ENCODE data around the gene NOSTRIN.
"Not testable (repeated sequence)": the region's sequence is repeated elsewhere in the genome, so short reads cannot be mapped to it uniquely, and the experiment has no call there.

NOSTRIN gene

DNA sequence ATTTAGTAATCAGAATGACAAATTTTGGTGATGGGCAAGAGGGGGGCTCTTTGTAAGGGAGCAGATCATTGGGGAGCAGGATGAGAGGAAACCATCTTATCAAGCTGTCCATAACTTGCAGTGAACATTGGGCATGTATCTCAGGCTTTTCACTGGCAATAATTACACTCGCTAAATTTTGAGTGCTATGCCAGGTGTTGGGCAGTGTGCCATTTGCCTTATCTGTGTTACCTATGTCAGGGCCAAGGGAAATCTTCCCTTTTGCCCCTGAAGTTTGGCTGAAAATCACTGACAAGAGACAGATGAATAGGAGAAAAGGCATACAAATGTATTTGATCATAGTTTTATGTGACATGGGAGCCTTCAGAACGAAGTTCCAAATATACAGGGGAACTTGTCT lies 39.0 kb downstream of the NOSTRIN start:
- Histone ChIP-seq H3K36me3 (ENCODE audit: control insufficient read depth, insufficient read depth, low read length) (no peaks in the 10 kb centered on the region), H3K27me3 (ENCODE audit: control insufficient read depth, insufficient read depth, low read length) (no peaks in the 10 kb centered on the region), H3K9ac (ENCODE audit: low read length) (no peak overlapping the region), H3K4me3 (ENCODE audit: low read length) (no peak overlapping the region), H3K27ac (ENCODE audit: low read depth, low read length) (no peak overlapping the region), H3K4me1 (ENCODE audit: control insufficient read depth, insufficient read depth, low read length) (no peaks in the 10 kb centered on the region)

DNA sequence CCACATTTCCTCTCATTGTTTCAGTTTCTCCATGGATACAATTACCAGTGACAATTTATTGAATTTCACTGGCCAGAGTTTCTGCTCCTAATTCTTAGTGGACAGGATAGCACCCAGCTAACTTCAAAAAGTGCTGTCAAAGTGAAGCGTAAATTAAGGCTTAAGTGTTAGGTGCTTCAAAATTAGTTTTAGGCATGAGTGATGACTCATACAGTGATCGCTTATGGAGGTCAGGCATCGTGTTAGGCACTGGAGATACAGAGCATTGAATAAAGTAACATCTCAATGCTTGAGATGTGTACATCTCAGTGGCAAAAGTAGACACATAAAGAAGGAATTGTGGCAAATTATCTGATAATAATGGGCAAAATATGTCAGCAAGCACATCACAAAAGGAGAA lies 40.8 kb downstream of the NOSTRIN start:
- Histone ChIP-seq H3K4me1 (ENCODE audit: control insufficient read depth, insufficient read depth, low read length) (no peaks in the 10 kb centered on the region), H3K4me3 (ENCODE audit: low read length) (no peak overlapping the region), H3K36me3 (ENCODE audit: control insufficient read depth, insufficient read depth, low read length) (no peaks in the 10 kb centered on the region), H3K9ac (ENCODE audit: low read length) (no peak overlapping the region), H3K27me3 (ENCODE audit: control insufficient read depth, insufficient read depth, low read length) (no peaks in the 10 kb centered on the region), H3K27ac (ENCODE audit: low read depth, low read length) (no peak overlapping the region)

DNA sequence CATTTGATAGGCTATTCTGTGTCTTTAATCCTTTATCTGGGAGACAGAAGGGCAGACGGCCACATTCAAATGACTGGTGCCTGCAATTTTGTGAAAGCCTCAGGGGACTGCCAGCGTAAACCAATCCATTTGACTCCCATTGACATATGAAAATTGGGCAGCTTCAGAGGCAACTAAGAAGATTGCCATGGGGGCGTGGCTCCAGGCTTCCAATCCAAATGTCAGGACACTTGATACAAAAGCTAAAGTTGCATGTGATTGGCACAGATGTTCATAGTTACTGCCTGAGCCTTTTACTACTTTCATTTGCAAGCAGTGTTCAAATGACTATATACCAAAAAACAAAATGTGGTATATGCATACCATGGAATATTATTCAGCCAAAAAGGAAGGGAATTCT lies 45.8 kb downstream of the NOSTRIN start:
- no peaks in the 10 kb centered on the region for H3K4me1 ChIP-seq (ENCODE audit: control insufficient read depth, insufficient read depth, low read length)
- no peak overlapping the region for H3K9ac ChIP-seq (ENCODE audit: low read length)
- no peaks in the 10 kb centered on the region for H3K36me3 ChIP-seq (ENCODE audit: control insufficient read depth, insufficient read depth, low read length)
- no peaks in the 10 kb centered on the region for H3K27me3 ChIP-seq (ENCODE audit: control insufficient read depth, insufficient read depth, low read length)
- no peak overlapping the region for H3K4me3 ChIP-seq (ENCODE audit: low read length)
- H3K27ac ChIP-seq (ENCODE audit: low read depth, low read length) = no peak overlapping the region

DNA sequence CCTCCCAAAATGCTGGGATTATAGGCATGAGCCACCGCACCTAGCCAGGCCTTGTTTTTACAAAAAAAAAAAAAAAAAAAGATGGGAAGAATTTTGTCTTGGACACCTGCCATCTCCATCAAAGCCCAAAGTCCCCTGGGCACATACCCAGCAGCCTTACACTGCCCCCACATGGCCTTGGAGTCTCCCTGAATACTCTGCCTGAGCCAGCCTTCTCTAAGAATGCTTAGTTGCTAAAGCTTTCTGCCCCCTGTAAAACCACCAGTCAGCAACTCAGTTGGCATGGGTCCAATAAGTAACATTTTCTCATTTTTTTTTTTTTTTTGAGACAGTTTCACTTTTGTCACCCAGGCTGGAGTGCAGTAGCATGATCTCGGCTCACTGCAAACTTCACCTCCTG lies 47.2 kb downstream of the NOSTRIN start:
- Histone ChIP-seq H3K27me3 (ENCODE audit: control insufficient read depth, insufficient read depth, low read length) (no peaks in the 10 kb centered on the region), H3K36me3 (ENCODE audit: control insufficient read depth, insufficient read depth, low read length) (peaks cover 2% of the 10 kb centered on the region), H3K4me1 (ENCODE audit: control insufficient read depth, insufficient read depth, low read length) (no peaks in the 10 kb centered on the region), H3K27ac (ENCODE audit: low read depth, low read length) (no peak overlapping the region), H3K9ac (ENCODE audit: low read length) (no peak overlapping the region), H3K4me3 (ENCODE audit: low read length) (no peak overlapping the region)

DNA sequence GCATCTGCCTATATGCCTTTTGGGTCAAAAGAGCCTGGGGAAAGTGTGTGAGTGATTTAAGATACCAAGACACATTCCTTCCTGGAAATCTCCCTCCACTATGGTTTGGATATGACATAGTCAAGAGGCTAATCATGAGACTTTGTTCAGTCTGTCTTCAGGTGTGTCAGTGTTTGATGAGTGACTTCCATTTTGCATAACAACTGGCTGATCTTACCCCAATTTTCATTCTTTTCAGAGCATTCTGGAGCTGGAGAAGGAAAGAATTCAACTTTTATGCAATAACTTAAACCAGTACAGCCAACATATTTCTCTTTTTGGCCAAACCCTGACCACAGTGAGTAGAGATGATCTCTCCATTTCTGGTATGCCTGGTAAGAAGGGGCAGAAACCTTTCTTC lies 48.4 kb downstream of the NOSTRIN start:
- Histone ChIP-seq H3K4me3 (ENCODE audit: low read length) (no peak overlapping the region), H3K27me3 (ENCODE audit: control insufficient read depth, insufficient read depth, low read length) (no peaks in the 10 kb centered on the region), H3K4me1 (ENCODE audit: control insufficient read depth, insufficient read depth, low read length) (no peaks in the 10 kb centered on the region), H3K27ac (ENCODE audit: low read depth, low read length) (no peak overlapping the region), H3K9ac (ENCODE audit: low read length) (no peak overlapping the region), H3K36me3 (ENCODE audit: control insufficient read depth, insufficient read depth, low read length) (peaks cover 3% of the 10 kb centered on the region)

DNA sequence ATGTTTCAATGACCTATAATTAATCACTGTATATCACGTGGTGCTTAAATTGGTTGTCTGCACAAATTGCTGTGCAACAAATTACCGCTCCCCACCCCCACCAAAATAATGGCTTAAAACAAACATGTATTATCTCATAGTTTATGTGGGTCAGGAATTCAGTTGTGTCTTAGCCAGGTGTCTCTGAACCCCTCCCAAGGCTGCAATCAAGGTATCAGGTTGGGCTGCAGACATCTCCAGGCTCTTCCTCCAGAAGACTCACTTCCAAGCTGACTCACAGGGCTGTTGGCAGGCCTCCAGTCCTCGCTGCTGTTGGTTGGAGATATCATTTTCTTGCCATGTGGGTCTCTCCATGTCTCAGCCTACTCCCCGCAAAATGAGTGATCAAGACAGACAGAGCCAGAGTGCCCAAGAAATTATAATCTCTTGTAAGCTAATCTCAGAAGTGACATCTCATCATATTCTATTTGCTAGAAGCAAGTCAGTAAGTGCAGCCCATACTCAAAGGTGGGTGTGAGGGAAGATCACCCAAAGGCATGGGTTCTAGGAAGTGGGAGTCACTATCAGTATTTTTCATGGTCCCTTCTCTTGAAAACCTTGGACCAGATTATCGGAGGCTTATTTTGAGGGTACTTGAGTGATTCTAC lies 49.4 kb downstream of the NOSTRIN start:
- Histone ChIP-seq H3K9ac (ENCODE audit: low read length) (no peak overlapping the region), H3K4me1 (ENCODE audit: control insufficient read depth, insufficient read depth, low read length) (no peaks in the 10 kb centered on the region), H3K36me3 (ENCODE audit: control insufficient read depth, insufficient read depth, low read length) (peaks cover 3% of the 10 kb centered on the region), H3K27me3 (ENCODE audit: control insufficient read depth, insufficient read depth, low read length) (no peaks in the 10 kb centered on the region), H3K27ac (ENCODE audit: low read depth, low read length) (no peak overlapping the region), H3K4me3 (ENCODE audit: low read length) (no peak overlapping the region)

DNA sequence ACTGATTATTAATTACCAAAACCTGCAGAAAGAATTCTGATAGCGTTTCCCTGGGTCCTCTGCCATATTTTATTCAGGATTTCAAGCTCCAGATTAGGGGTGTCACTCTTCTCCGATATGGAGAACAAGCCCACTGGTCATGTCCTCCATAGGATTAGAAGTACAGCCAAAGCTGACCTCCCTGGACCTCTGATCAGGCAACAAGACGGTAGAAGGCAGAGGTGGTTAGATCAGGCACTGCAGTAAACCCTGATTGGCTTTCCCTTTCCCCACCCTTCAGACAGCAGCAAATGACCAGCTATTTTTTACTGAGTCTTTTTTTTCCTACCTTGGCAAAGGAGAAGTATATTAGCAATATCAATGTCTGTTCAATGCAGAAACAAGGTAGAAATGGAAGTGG lies 50.0 kb downstream of the NOSTRIN start:
- Histone ChIP-seq H3K4me1 (ENCODE audit: control insufficient read depth, insufficient read depth, low read length) (no peaks in the 10 kb centered on the region), H3K4me3 (ENCODE audit: low read length) (no peak overlapping the region), H3K27ac (ENCODE audit: low read depth, low read length) (no peak overlapping the region), H3K27me3 (ENCODE audit: control insufficient read depth, insufficient read depth, low read length) (no peaks in the 10 kb centered on the region), H3K9ac (ENCODE audit: low read length) (no peak overlapping the region), H3K36me3 (ENCODE audit: control insufficient read depth, insufficient read depth, low read length) (peaks cover 3% of the 10 kb centered on the region)

DNA sequence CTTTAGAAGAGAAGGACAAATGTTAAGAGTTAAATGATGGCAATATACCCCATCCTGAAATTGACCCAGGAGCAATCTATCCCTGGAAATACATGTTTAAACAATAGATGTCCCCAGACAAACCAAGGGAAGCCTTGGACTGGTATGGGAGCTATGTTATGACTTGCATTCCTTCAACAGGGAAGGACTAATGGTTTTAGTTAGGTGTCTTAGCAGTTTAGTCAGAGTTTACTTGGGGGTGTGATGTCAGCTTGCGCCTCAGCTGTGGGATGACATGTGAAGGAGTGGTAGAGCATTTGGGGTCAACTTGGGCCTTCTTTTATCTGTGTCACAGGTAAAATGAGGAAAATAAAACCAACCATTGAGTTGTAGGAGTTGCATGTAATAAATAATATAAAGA lies 51.0 kb downstream of the NOSTRIN start:
- Histone ChIP-seq H3K36me3 (ENCODE audit: control insufficient read depth, insufficient read depth, low read length) (peaks cover 3% of the 10 kb centered on the region), H3K27ac (ENCODE audit: low read depth, low read length) (no peak overlapping the region), H3K4me3 (ENCODE audit: low read length) (no peak overlapping the region), H3K4me1 (ENCODE audit: control insufficient read depth, insufficient read depth, low read length) (no peaks in the 10 kb centered on the region), H3K9ac (ENCODE audit: low read length) (no peak overlapping the region), H3K27me3 (ENCODE audit: control insufficient read depth, insufficient read depth, low read length) (no peaks in the 10 kb centered on the region)

DNA sequence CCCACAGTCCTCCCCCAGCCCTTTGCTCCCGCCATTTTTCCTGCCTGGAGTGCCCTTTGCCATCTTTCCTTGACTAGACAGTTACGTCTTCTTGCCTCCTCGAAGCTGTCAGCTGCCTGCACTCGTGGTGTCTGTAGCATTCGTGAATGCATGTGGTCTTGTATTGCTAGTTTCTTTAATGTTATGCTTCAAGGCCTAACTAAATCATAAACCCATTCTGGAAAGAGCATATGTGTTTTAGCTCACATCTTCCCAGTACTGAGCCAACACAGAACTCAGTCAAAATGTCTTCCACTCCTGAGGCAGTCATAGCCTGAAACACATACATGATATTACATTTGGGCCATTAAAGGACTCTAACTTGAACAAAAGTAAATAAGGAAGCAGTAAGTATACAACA lies 52.2 kb downstream of the NOSTRIN start:
- H3K27me3 ChIP-seq (ENCODE audit: control insufficient read depth, insufficient read depth, low read length) = no peaks in the 10 kb centered on the region
- H3K9ac ChIP-seq (ENCODE audit: low read length) = no peak overlapping the region
- H3K4me1 ChIP-seq (ENCODE audit: control insufficient read depth, insufficient read depth, low read length) = no peaks in the 10 kb centered on the region
- H3K36me3 ChIP-seq (ENCODE audit: control insufficient read depth, insufficient read depth, low read length) = peaks cover 3% of the 10 kb centered on the region
- no peak overlapping the region for H3K27ac ChIP-seq (ENCODE audit: low read depth, low read length)
- H3K4me3 ChIP-seq (ENCODE audit: low read length) = no peak overlapping the region

DNA sequence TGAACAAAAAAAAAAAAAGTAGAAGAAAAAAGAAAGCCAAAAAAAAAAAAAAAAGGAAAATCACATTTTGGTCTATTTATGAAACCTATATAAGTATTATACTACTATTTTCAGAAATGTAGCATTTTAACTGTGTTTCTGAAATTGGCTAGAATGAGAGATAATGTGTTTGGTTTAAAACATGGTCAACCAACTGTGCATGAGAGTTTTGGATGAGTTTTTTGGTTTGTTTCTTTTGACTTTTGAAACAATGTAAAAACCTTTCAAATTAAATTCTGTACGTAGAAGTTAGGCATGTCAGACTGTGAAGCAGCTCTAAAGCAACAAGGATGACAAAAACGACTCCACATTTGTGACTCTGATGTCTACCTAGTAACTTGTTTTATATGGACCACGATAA lies 53.2 kb downstream of the NOSTRIN start:
- Histone ChIP-seq H3K9ac (ENCODE audit: low read length) (no peak overlapping the region), H3K36me3 (ENCODE audit: control insufficient read depth, insufficient read depth, low read length) (peaks cover 3% of the 10 kb centered on the region), H3K27me3 (ENCODE audit: control insufficient read depth, insufficient read depth, low read length) (no peaks in the 10 kb centered on the region), H3K27ac (ENCODE audit: low read depth, low read length) (no peak overlapping the region), H3K4me1 (ENCODE audit: control insufficient read depth, insufficient read depth, low read length) (no peaks in the 10 kb centered on the region), H3K4me3 (ENCODE audit: low read length) (no peak overlapping the region)

DNA sequence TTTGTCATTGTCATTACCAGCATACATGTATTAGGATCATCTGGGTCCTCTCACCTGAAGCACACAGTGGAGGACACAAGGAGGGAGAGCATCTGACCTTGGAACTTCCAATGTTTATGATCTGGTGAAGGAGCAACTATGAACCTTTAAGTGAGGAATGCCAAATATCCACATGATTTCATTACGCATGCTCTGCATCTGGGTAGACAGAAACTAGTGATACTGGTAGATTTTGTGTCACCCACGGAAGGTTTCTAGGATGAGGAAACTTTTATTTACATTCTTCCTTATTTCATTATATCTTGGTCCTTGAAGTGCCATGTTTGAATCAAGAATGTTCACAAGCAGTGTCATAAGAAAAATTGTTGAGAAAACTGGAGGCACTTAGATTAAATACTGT lies 55.7 kb downstream of the NOSTRIN start:
- H3K4me3 ChIP-seq (ENCODE audit: low read length) = no peak overlapping the region
- peaks cover 3% of the 10 kb centered on the region for H3K36me3 ChIP-seq (ENCODE audit: control insufficient read depth, insufficient read depth, low read length)
- no peak overlapping the region for H3K9ac ChIP-seq (ENCODE audit: low read length)
- H3K4me1 ChIP-seq (ENCODE audit: control insufficient read depth, insufficient read depth, low read length) = no peaks in the 10 kb centered on the region
- H3K27me3 ChIP-seq (ENCODE audit: control insufficient read depth, insufficient read depth, low read length) = no peaks in the 10 kb centered on the region
- no peak overlapping the region for H3K27ac ChIP-seq (ENCODE audit: low read depth, low read length)

DNA sequence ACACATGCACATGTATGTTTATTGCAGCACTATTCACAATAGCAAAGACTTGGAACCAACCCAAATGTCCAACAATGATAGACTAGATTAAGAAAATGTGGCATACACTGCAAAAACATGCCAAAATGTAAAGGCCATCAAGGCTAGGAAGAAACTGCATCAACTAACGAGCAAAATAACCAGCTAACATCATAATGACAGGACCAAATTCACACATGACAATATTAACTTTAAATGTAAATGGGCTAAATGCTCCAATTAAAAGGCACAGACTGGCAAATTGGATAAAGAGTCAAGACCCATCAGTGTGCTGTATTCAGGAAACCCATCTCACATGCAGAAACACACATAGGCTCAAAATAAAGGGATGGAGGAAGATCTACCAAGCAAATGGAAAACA lies 64.7 kb downstream of the NOSTRIN start:
- H3K27ac ChIP-seq (ENCODE audit: low read depth, low read length); H3K4me1 ChIP-seq (ENCODE audit: control insufficient read depth, insufficient read depth, low read length); H3K9ac ChIP-seq (ENCODE audit: low read length); H3K27me3 ChIP-seq (ENCODE audit: control insufficient read depth, insufficient read depth, low read length); H3K36me3 ChIP-seq (ENCODE audit: control insufficient read depth, insufficient read depth, low read length); H3K4me3 ChIP-seq (ENCODE audit: low read length): not testable (repeated sequence)

DNA sequence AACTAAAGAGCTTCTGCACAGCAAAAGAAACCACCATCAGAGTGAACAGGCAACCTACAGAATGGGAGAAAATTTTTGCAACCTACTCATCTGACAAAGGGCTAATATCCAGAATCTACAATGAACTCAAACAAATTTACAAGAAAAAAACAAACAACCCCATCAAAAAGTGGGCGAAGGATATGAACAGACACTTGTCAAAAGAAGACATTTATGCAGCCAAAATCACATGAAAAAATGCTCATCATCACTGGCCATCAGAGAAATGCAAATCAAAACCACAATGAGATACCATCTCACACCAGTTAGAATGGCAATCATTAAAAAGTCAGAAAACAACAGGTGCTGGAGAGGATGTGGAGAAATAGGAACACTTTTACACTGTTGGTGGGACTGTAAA lies 67.9 kb downstream of the NOSTRIN start:
- H3K27ac ChIP-seq (ENCODE audit: low read depth, low read length); H3K9ac ChIP-seq (ENCODE audit: low read length); H3K27me3 ChIP-seq (ENCODE audit: control insufficient read depth, insufficient read depth, low read length); H3K36me3 ChIP-seq (ENCODE audit: control insufficient read depth, insufficient read depth, low read length); H3K4me1 ChIP-seq (ENCODE audit: control insufficient read depth, insufficient read depth, low read length); H3K4me3 ChIP-seq (ENCODE audit: low read length): not testable (repeated sequence)
